Measurements from ENCODE around the gene ALCAM.

The ALCAM gene

GRCh38 chr3:105328338-105328730 lies 38.4 kb upstream of the ALCAM start:
- no peak for DNase-seq (ENCODE audit: low spot score)
- Histone ChIP-seq H3K4me3 (no peak overlapping the region), H3K27ac (no peak overlapping the region)
- TF ChIP-seq, protein P1, sequence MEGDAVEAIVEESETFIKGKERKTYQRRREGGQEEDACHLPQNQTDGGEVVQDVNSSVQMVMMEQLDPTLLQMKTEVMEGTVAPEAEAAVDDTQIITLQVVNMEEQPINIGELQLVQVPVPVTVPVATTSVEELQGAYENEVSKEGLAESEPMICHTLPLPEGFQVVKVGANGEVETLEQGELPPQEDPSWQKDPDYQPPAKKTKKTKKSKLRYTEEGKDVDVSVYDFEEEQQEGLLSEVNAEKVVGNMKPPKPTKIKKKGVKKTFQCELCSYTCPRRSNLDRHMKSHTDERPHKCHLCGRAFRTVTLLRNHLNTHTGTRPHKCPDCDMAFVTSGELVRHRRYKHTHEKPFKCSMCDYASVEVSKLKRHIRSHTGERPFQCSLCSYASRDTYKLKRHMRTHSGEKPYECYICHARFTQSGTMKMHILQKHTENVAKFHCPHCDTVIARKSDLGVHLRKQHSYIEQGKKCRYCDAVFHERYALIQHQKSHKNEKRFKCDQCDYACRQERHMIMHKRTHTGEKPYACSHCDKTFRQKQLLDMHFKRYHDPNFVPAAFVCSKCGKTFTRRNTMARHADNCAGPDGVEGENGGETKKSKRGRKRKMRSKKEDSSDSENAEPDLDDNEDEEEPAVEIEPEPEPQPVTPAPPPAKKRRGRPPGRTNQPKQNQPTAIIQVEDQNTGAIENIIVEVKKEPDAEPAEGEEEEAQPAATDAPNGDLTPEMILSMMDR (IDR thresholded peaks at IDR 0.05): no peak

DNA sequence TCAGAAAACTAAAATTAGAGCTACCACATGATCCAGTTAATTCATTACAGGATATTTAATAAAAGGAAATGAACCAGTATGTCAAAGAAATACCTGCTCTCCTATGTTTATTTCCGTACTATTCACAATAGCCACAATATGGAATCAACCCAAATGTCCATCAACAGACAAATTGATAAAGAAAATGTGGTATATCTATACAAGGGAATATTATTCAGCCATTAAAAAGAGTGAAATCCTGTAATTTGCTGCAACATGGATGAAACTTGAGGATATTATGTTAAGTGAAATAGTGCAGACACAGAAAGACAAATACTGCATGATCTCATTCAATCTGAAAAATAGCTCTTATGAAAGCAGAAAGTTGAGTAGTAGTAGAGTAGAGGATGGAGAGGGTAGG lies 33.7 kb upstream of the ALCAM start:
- no peak overlapping the region for H3K27ac ChIP-seq
- TF ChIP-seq, protein P1 (IDR thresholded peaks at IDR 0.05): no peak
- DNase-seq (ENCODE audit: low spot score): no peak
- no peak overlapping the region for H3K4me3 ChIP-seq

DNA sequence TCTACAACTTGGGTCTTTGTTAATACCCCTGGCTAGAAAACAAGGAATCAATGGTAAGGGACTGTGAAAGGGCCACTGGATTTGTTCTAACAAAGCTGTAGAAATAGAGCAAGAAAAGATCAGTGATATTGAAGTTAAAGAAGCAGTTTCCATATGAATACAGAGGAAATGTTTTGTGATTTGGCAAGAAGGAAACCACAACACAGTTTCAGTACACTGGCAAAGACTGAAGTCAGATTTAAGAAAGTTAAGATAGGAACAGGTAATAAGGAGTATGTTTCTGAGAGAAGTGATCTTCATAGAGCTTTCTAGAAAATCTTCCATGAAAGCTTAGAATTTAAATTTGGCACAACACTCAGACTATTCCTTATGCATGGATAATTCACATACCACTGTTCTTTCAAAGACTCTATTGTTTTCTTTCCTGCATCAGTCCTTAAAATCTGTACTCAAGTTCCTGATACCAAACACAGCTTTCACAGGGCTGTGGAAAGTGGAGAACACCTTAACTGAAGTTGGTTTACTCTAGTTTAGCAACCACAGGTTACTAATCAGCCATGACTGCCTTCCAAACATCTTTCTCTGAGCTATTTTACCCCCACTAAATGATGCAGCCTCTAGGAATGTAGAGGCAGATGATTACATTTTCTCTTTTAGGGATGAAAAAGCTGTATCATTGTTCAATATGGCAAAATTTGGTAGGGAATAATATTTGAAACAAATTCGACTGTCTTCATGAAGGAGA lies 32.4 kb upstream of the ALCAM start:
- Histone ChIP-seq H3K27ac (no peak overlapping the region), H3K4me3 (no peak overlapping the region)
- no peak for DNase-seq (ENCODE audit: low spot score)
- TF ChIP-seq, protein P1 (IDR thresholded peaks at IDR 0.05): no peak

GRCh38 chr3:105339946-105340345 lies 26.8 kb upstream of the ALCAM start:
- Histone ChIP-seq H3K27ac (no peak overlapping the region), H3K4me3 (no peak overlapping the region)
- no peak for DNase-seq (ENCODE audit: low spot score)
- TF ChIP-seq, protein P1 (IDR thresholded peaks at IDR 0.05): no peak

- TF ChIP-seq, protein P1 (IDR thresholded peaks at IDR 0.05): no peak
- no peak overlapping the region for H3K27ac ChIP-seq
- H3K4me3 ChIP-seq: no peak overlapping the region
- DNase-seq (ENCODE audit: low spot score): no peak
Observed at GRCh38 chr3:105343991-105344390, 22.7 kb upstream of the ALCAM start.

GRCh38 chr3:105345156-105345555 lies 21.6 kb upstream of the ALCAM start:
- DNase-seq (ENCODE audit: low spot score): no peak

More at GRCh38 chr3:105345156-105345555, 21.6 kb upstream of the ALCAM start:
- TF ChIP-seq, protein P1 (IDR thresholded peaks at IDR 0.05): no peak
- Histone ChIP-seq H3K4me3 (no peak overlapping the region), H3K27ac (no peak overlapping the region)

All from coronary artery (tissue), 2 donors.